Measurements from ENCODE around the gene ADGRB2. TPM values are rescaled to one million over a fixed set of nuclear protein-coding genes. Genes with fewer than 3 reads are reported as not detected.

The ADGRB2 gene
- total RNA-seq, 4 donors from 2014 or later, result 1.1 to 2.2 (median 1.7) TPM; not detected in 1

- ATAC-seq (no peak), DNase-seq (no peak)
- no peak overlapping the region for H3K27ac ChIP-seq
- H3K4me3 ChIP-seq, result no peak overlapping the region
- peaks cover 6 to 20% (median 8%) of the 10 kb centered on the region in 3 donors for H3K27me3 ChIP-seq
- no peaks in the 10 kb centered on the region for H3K9me3 ChIP-seq
- intact Hi-C loops (cut with DNase I; ENCODE audit: low total_unique reads), result no loop called here
- H3K4me1 ChIP-seq, result peaks cover 2 to 6% of the 10 kb centered on the region in 2 donors
- in situ Hi-C loops (cut with MboI; ENCODE audit: low sequenced_read_pairs in 4 of 4), result loop anchor here in 2 of 4 donors (25.0 kb wide), 1 partner anchor 231 kb away; no protein-coding TSS in a partner anchor
- no peaks in the 10 kb centered on the region for H3K36me3 ChIP-seq
- no peak for TF ChIP-seq POLR2A (IDR thresholded peaks at IDR 0.05)
- TF ChIP-seq CTCF (IDR thresholded peaks at IDR 0.05 in 4 of 5, conservative IDR thresholded peaks at IDR 0.05 in 1 of 5), result no peak
These were observed 29.6 kb upstream of the ADGRB2 start for GRCh38 chr1:31793586-31794285.

- ATAC-seq (no peak), DNase-seq (no peak)
- Histone ChIP-seq H3K27me3 (peaks cover 5 to 16% (median 8%) of the 10 kb centered on the region in 3 donors), H3K36me3 (no peaks in the 10 kb centered on the region), H3K4me1 (peaks cover 2 to 8% of the 10 kb centered on the region in 2 donors), H3K27ac (no peak overlapping the region), H3K9me3 (no peaks in the 10 kb centered on the region), H3K4me3 (no peak overlapping the region)
- in situ Hi-C loops (cut with MboI; ENCODE audit: low sequenced_read_pairs in 4 of 4) (loop anchor here in 2 of 4 donors (25.0 kb wide), 1 partner anchor 231 kb away; no protein-coding TSS in a partner anchor), intact Hi-C loops (cut with DNase I; ENCODE audit: low total_unique reads) (no loop called here)
- TF ChIP-seq POLR2A (IDR thresholded peaks at IDR 0.05) (no peak), CTCF (IDR thresholded peaks at IDR 0.05 in 4 of 5, conservative IDR thresholded peaks at IDR 0.05 in 1 of 5) (no peak)
These were observed 28.9 kb upstream of the ADGRB2 start for GRCh38 chr1:31793086-31793485.

- intact Hi-C loops (cut with DNase I; ENCODE audit: low total_unique reads), result no loop called here
- TF ChIP-seq POLR2A (IDR thresholded peaks at IDR 0.05), result no peak
- TF ChIP-seq CTCF (IDR thresholded peaks at IDR 0.05 in 4 of 5, conservative IDR thresholded peaks at IDR 0.05 in 1 of 5), result no peak
- Histone ChIP-seq H3K27ac (no peak overlapping the region), H3K27me3 (peaks cover 4 to 11% (median 8%) of the 10 kb centered on the region in 3 donors), H3K4me1 (peaks cover 2 to 8% of the 10 kb centered on the region in 2 donors), H3K36me3 (no peaks in the 10 kb centered on the region), H3K4me3 (no peak overlapping the region), H3K9me3 (no peaks in the 10 kb centered on the region)
- DNase-seq, result no peak
- no peak for ATAC-seq
- in situ Hi-C loops (cut with MboI; ENCODE audit: low sequenced_read_pairs in 4 of 4), result loop anchor here in 2 of 4 donors (25.0 kb wide), 1 partner anchor 230 kb away; no protein-coding TSS in a partner anchor
These were observed 28.4 kb upstream of the ADGRB2 start for GRCh38 chr1:31792541-31792940.

GRCh38 chr1:31792116-31792515, 28.0 kb upstream of the ADGRB2 start:
- ATAC-seq (no peak), DNase-seq (no peak)
- Histone ChIP-seq H3K4me1 (peaks cover 2 to 8% of the 10 kb centered on the region in 2 donors), H3K27ac (no peak overlapping the region), H3K9me3 (no peaks in the 10 kb centered on the region), H3K4me3 (no peak overlapping the region), H3K27me3 (peaks cover 1 to 8% (median 7%) of the 10 kb centered on the region in 3 donors), H3K36me3 (no peaks in the 10 kb centered on the region)
- TF ChIP-seq POLR2A (IDR thresholded peaks at IDR 0.05) (no peak), CTCF (IDR thresholded peaks at IDR 0.05 in 4 of 5, conservative IDR thresholded peaks at IDR 0.05 in 1 of 5) (no peak)
- in situ Hi-C loops (cut with MboI; ENCODE audit: low sequenced_read_pairs in 4 of 4), result loop anchor here in 2 of 4 donors (25.0 kb wide), 1 partner anchor 230 kb away; no protein-coding TSS in a partner anchor
- intact Hi-C loops (cut with DNase I; ENCODE audit: low total_unique reads), result no loop called here

Measured in gastrocnemius medialis (tissue), 4 donors.